ENCODE results near the gene RC3H2.

RC3H2 gene

GRCh38 chr9:122800066-122801060, 104.8 kb downstream of the RC3H2 start, which contains the start of gene OR1K1:
TSS of gene OR1K1 (plus strand) at chr9:122800123. CDS start at chr9:122800123, 0 bp downstream.
- DNase-seq, result no peak

GRCh38 chr9:122797316-122798063, 107.7 kb downstream of the RC3H2 start:
- no peak for DNase-seq
